ENCODE results near the gene CAST.
"Not testable (repeated sequence)": the region's sequence is repeated elsewhere in the genome, so short reads cannot be mapped to it uniquely, and the experiment has no call there.

CAST gene

DNA sequence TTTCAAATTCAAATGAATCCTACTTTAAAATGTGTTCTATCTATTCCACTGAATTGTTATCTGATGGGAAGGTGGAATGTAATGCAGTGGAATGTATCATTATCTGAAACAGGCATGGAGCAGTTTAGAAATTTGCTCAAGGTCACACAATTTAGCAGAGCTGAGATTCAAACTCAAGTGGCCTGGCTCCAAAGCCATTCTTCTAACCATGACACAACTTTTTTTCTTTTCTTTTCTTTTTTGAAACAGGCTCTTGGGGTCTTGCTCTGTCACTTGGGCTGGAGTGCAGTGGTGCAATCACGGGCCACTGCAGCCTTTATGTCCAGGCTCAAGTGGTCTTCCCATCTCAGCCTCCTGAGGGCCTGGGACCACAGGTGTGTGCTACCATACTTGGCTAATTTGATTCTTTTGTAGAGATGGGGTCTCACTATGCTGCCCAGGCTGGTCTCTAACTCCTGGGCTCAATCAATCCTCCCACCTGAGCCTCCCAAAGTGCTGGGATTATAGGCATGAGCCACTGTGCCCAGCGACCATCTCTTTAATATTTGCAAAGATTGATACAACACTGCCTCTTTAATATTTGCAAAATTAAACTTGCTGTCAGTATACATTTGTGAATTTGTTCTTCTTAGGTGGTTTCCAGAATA is 50.0 kb downstream of the CAST start:
- no peak for DNase-seq (ENCODE audit: low read depth, low spot score)

DNA sequence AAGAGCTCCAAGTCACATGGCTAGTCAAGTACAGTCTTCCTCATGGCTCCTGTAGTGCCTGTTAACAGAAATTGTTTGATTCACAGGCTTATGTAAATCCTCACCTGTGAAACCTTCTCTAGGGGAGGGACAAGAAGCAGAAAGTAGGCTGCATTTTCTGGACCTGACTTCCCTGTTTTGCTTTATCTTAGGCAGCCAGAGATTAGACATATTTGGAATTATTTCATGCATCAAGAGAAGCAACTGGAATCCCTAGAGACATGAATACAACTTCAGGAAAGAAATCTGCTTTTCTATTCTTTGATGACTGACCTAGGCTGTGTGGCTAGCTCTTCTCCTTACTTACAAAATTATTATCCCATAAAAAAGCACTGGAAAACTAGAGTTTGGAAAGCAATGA is 52.3 kb downstream of the CAST start:
- no peak for DNase-seq (ENCODE audit: low read depth, low spot score)

DNA sequence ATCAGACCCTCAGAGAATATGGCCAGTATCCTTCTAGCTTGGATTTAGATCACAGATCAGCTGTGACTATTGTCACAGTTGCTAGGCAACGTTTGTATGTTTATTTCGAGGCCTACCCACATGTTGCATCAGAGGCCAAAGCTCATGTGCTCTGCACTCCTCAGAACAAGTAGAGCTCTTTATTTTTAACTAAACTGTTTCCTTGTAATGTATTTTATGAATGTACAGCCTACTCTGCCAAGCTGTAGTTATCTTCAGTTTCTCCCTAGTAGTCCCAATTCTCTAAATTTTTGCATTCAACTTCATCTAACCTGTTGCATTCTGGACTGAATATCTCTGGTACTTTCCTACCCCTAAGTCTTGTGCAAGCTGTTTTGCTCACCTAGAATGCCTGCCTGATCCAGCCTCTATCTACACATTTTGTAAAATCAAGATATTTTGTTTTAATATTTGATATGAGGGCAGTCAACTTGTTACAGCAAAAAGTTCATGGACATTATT is 52.8 kb downstream of the CAST start:
- DNase-seq (ENCODE audit: low read depth, low spot score), result no peak

DNA sequence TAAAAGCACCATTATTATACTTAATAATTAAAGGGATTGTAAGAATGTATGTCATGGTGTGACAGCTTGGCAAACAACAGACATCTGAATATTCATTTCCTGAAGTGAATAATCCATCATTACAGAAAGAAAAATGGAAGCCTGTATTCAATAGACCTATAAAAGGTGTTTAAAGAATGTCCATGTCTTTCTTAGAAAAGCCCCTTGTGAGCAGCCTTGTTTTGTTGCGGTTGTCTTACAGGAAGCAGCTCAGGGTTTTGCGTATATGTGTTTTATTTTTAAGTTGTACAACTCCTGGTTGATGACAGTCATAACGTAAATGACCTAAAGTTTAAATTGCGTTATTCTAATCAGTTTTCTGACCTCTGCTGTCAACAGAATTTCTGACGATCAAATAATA is 53.8 kb downstream of the CAST start:
- no peak for DNase-seq (ENCODE audit: low read depth, low spot score)

DNA sequence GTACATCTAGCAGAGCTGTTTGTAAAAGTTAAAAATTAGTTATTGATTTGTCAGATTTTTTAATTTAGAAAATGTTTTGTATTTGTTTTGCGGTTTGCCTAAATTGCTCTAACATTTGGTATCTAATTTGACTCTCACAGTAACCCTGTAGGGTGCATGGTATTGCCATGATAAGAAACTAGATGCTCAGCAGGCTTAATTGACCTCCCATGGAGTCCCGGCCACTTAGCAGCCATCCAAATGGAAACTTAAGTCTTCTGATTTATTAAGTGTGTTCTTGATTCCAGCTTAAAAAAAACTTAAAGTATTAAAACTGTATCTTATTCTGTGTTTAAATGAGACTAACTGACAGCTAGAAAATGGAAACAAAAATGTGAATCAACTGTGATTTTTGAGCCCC is 54.5 kb downstream of the CAST start:
- DNase-seq (ENCODE audit: low read depth, low spot score), result no peak

DNA sequence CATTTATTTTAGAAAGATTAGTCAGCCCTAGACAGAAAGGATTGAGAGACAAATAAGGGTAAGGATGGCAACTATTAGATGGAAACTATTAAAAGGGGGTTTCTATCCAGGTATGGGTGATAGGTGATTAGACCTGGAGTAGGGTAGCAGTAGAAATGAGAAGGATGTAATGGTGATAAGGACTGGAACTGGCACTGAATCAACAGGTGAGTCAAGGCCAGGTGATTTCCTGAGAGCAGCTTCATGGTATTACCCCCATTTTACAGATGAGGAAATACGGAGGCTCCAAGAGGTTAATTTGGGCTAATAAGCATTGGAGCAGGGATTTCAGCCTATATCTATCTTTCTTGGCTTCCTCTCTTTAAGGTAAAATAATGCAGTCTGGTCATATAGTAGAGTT is 55.7 kb downstream of the CAST start:
- no peak for DNase-seq (ENCODE audit: low read depth, low spot score)

DNA sequence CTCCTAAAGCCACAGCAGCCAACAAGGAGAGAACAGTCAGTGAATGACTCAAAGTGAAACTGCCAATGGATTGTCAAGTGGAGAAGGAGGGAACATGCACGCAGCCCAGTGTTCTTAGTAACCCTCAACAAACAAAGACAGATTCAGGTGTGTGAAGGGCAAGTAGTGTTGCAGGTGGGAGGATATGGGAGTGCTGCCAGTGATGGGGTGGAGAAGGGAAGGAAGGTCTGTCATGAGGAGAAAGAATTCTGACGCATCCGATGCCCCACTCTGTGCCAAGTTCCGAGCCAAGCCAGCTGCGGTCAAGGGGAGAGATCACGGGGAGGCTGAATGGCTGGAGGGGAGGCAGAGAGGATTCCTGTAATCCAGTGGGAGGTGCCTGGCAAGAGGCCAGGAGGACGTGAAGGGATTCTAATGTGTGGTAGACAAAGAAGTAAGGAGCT is 56.5 kb downstream of the CAST start:
- DNase-seq (ENCODE audit: low read depth, low spot score), result no peak

DNA sequence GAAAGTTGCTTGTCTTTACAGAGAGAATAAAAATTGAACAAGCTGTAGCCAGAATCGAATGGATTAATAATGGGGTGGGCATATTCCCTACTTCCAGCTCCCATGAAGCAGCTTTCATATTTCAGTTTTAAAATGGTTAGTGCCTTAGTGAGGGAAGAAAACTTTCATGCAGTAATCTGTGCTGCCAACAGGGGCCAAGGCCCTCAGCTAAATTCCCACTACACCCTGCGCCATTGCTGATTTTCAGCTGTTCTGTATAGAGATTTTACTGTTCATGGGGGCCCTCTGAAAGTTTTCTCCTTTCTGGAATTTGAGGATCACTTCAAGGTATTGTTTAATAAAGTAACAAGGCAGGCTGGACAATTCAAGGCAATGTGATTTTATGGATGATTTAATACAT is 58.2 kb downstream of the CAST start:
- DNase-seq (ENCODE audit: low read depth, low spot score), result no peak

DNA sequence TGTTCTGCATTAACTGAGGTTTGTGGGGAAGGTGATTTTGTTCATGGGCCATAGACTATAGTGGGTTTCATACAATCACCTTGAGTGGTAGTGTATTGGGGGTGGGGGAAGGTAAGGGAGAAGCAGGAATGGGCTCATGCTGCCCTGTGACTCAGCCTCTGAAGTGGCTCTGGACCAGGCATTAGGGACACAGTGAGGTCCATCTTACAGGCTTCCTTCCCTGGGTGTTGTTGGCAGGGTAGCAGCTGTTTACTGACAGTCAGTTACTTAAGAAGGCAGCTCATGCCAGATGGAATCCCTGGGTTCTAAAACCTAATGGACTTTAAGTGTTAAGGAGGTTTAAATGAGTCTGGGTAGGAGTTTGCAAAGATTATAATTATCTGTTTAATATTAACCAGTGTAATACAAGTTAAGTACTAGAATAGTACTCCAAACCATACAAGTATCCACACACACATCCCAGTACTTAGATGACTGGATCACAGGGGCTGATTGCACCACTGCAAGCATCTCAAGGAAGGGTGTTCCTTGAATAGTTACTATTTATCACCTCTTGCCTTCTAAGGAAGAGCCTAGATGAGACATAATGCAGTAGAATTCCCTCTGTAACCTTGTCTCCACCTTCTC is 59.3 kb downstream of the CAST start:
- no peak for DNase-seq (ENCODE audit: low read depth, low spot score)

DNA sequence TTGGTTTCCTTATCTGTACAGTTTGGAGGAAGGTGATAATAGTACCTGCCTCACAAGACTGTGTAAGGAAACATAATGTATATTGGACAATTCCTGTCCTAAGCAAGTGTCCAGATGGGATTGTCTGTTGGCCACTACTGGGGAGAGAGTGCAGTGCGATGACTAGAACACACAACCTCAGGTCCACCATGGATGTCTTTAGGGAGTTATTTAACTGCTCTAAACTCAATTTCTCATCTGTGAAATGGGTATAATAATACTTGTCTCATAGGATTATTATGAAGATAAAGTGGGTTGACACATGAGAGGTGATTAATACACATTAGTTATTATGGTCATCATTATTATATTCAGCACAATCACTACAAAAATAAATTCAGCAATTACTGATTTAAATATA is 63.1 kb downstream of the CAST start:
- no peak for DNase-seq (ENCODE audit: low read depth, low spot score)

DNA sequence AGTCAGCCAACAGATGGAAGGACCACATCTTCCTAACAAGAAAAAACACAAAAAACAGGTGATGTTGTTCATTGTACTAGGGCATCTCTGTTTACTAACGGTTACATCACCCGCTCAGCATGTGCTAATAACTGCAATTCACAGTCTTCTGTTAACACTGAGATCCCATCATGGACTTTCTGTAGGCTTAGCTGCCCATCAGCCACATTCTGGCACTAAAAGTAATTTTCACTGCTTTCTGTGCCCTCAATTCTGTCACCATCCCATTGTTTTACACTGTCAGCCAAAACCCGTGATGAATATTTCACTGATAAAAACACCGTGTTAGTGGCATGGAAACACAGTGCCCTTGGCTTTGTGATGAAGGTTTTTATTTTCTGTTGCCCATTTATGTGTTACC is 64.6 kb downstream of the CAST start:
- no peak for DNase-seq (ENCODE audit: low read depth, low spot score)

DNA sequence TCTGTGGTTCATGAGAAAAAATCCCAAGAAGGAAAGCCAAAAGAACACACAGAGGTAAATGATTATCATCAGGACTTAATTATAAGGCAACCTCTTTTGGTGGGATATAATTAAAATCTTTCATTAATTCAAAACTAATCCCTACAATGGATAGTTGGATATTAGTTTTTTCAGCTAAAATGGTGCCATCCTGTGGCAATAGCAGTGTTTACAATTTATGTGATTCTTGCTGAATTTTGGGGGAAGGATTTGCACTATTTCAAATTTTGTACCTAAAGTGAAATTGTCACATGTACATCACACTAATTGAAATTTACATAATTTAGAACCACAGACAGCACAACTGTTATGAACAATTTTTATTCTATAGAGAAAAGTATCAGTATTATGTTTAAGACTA is 67.0 kb downstream of the CAST start:
- no peak for DNase-seq (ENCODE audit: low read depth, low spot score)

DNA sequence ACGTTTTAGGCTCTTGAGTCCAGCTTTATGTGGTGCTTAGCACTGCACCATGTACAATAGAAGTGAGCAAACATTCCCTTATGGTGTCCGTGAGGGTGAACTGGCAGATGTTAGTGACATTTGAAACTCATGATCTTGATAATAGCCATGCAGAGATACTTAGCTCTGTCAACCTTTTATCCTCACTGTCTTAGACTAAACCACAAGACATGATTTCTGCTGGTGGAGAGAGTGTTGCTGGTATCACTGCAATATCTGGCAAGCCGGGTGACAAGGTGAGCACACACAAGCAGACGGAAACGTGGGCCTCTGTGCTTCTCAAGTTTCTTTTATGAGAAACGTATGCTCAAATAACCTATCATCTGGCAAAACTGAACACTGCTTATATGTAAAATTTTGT is 68.4 kb downstream of the CAST start:
- no peak for DNase-seq (ENCODE audit: low read depth, low spot score)

DNA sequence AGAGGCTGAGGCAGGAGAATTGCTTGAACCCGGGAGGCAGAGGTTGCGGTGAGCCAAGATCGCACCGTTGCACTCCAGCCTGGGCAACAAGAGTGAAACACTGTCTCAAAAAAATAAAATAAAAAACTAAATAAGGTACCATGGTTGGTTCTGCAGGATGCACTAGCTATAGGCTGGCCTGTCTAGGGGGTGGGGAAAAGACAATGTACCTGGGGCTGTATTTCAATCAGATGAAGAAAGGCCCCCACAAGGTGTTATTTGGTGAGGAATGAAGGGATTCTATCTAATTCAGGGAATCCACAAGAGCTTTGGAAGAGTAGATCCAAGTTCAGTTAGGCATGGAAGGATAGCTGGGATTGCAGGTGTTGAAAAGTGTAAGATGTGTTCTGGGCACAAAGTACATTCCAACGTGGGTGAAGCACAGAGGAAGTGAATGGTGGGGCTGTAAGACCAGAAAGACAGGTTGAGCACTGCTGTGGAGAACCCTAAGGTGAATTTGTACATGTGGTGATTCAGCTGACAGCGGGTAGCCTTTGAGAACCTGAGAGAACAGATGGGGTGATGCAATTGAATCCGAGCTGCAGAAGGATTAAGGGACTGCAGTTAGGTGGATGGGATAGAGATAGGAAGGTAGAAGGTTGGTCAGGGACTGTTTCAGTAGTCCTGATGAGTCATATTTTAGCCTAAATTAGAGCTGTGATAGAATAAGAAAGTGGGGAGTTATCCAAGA is 71.8 kb downstream of the CAST start:
- peak; percentile 56 for DNase-seq (ENCODE audit: low read depth, low spot score)

DNA sequence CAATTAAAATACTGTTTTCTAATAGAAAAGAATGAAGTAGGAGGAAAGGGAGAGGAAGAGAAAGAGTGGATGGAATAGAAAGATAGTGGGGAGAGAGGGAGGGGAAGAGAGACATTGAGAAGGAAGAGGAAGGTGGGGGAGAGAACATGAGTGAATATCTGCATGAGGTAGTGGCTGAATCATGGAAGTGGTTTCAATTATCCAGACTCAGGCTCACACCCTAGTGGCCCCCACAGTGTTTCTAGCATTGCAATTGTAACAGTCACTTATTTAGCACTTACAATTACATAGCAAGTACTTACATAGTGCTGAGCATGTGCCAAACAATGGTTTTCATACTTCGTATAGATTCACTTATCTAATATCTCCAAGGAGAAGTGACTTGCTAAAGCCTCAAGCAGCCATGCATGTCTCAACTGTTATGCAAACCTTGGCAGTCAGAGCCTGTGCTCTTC is 72.7 kb downstream of the CAST start:
- no peak for DNase-seq (ENCODE audit: low read depth, low spot score)

DNA sequence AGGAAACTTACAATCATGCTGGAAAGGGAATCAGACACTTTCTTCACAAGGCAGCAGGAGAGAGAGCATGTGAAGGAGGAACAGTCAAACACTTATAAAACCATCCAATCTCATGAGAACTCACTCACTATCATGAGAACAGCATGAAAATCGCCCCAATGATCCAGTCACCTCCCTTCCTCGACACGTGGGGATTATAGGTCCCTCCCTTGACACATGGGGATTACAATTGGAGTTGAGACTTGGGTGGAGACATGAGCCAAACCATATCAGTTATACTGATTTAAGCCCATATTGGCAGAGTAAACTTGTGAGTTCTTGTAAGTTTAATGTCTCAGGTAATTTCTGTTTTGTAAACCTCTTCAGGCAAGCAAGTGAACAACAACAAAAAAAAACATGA is 74.8 kb downstream of the CAST start:
- no peak for DNase-seq (ENCODE audit: low read depth, low spot score)

DNA sequence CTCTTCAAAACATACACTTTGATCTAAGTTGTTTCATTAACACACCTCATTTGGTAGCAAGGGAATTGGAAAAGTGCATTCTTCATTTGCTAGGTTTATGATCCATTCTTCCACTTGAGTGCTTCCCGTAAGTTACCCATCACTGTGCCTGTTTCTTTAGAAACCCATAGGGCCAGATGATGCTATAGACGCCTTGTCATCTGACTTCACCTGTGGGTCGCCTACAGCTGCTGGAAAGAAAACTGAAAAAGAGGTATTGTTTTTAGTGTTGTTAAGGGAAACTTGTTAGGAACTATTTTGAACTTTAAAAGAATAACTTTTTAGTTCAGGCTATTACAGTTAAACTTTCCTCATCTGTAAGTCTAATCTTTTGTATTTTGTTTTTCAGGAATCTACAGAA is 78.9 kb downstream of the CAST start:
- DNase-seq (ENCODE audit: low read depth, low spot score), result no peak

DNA sequence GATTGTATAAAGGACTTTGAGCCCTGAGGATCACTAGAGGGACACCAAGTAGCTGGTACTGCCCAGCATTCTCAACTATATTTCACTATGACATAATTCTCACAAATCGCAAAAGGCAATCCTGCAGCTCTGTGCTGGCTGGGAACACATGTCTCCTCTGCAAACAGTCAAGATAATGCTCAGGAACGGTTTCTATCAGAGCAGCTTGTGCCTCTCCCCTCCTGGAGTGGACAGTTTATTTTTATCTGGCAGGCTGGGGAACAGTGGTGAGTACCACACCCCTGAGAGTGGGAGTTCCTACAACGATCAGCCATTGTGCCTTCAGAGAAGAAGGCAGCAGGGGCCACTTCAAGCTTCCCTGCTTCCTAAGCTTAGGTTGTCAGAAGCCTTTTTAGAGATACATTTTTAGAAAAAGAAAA is 79.7 kb downstream of the CAST start:
- DNase-seq (ENCODE audit: low read depth, low spot score), result no peak

DNA sequence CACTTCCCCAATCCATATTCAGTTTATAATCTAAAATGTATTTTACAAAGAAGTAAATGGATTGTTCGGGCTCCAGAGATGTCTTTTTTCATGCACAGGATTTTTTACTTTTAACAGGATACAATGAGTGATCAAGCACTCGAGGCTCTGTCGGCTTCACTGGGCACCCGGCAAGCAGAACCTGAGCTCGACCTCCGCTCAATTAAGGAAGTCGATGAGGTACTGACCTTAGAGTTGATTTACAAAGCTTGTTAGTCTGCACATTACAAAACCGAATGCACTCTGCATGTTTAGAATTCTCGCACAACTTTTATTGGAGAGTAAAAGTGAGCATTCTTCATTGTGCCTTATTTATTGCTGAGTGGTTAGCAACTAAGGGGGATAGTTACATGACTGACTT is 80.4 kb downstream of the CAST start:
- DNase-seq (ENCODE audit: low read depth, low spot score), result no peak

DNA sequence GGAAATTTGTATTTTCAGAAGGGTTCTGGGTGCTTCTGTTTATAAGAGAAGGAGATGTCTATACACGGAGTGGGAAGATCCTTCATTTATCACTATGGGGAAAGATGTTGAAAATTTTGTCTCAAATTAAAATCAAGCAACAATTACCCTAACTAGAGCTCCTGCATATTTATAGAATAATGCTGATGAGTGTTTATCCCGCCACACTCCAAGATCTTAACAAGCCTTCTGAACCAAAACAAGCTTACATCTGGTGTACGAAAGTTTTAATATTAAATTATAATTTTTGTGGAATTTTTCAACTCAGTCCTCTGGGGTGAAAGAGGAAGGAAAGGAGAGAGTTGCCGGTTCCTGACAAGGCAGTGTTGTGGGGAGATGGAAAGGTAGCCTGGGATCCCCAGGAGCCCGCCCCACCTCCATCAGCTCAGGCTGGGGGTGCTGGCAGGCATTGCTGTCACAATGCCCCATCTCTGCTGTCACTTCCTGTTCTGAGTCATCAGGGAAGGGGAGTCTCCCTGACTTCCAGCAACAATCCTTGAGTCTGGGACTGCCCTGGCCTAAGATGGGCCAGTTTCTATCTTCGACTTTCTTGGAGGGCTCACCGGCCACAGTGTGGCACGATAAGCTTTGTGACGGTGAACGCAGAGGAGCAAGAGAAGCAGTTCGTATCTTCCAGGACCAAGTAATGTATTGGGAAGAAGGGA is 81.0 kb downstream of the CAST start:
- no peak for DNase-seq (ENCODE audit: low read depth, low spot score)

DNA sequence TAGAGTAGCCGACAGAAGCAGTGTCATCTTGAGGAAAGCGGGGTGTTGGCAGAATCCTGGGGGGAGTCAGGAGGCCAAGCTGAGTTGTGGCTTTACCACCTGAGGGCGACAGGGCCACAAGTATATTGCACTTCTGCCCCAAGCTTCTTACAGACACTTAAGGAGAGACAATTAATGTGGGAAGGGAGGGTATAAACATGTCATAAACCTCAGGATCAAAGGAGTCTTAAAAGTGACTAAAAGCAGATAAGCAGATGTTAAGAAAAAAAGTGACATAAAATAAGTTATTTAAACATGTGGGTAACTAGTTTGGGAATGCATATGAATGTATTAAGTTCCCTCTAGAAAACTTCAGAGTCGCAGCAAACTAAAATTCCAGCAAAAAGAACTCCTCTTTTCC is 81.6 kb downstream of the CAST start:
- DNase-seq (ENCODE audit: low read depth, low spot score), result no peak

DNA sequence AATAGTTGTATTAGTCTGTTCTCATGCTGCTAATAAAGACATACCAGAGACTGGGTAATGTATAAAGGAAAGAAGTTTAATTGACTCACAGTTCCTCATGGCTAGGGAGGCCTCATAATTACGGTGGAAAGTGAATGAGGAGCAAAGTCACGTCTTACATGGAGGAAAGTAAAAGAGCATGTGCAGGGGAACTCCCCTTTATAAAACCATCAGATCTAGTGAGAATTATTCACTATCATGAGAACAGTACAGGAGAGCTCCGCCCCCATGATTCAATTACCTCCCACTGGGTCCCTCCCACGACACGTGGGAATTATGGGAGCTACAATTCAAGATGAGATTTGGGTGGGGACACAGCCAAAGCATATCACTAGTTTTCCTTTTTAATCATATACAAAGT is 82.0 kb downstream of the CAST start:
- DNase-seq (ENCODE audit: low read depth, low spot score), result not testable (repeated sequence)
